Measurements from ENCODE around the gene VAMP2. TPM values are rescaled to one million over a fixed set of nuclear protein-coding genes. Genes with fewer than 3 reads are reported as not detected.

The VAMP2 gene
- total and polyA plus RNA-seq, 4 donors, result 33.9 to 76.2 (median 45.8) TPM

GRCh38 chr17:8140065-8141029 is 22.4 kb downstream of the VAMP2 start:
- H3K27ac ChIP-seq (ENCODE audit: low read depth in 1 of 2, low read length in 1 of 2), result peak overlapping the region; percentile 17 to 46
- 65 to 76% methylated on average over 18 of the region's 18 CpGs for WGBS, 2 donors
- no peak overlapping the region for H3K9ac ChIP-seq (ENCODE audit: insufficient read depth in 1 of 2, low read length in 2 of 2)
- DNase-seq (no peak), ATAC-seq (ENCODE audit: insufficient read depth, low FRiP score) (no peak)
- no peak overlapping the region for H3K4me3 ChIP-seq
- H3K4me1 ChIP-seq (ENCODE audit: control insufficient read depth in 5 of 5, insufficient read depth in 5 of 5, low read length in 5 of 5), result peaks cover 0 to 11% (median 2%) of the 10 kb centered on the region in 5 donors
- peaks cover 20 to 53% (median 36%) of the 10 kb centered on the region in 4 donors for H3K36me3 ChIP-seq (ENCODE audit: control insufficient read depth in 4 of 4, insufficient read depth in 4 of 4, low read length in 4 of 4)
- no peaks in the 10 kb centered on the region for H3K27me3 ChIP-seq (ENCODE audit: control insufficient read depth in 3 of 3, insufficient read depth in 3 of 3, low read length in 2 of 3)
- no peaks in the 10 kb centered on the region for H3K9me3 ChIP-seq (ENCODE audit: control insufficient read depth in 4 of 4, insufficient read depth in 3 of 4, low read length in 3 of 4)
- no peak for TF ChIP-seq CTCF (IDR thresholded peaks at IDR 0.05; ENCODE audit: control extremely low read depth, extremely low read depth)

- no peaks in the 10 kb centered on the region for H3K9me3 ChIP-seq (ENCODE audit: control insufficient read depth in 4 of 4, insufficient read depth in 3 of 4, low read length in 3 of 4)
- peak; percentile 99 to 100 (median 99) for DNase-seq
- ATAC-seq (ENCODE audit: insufficient read depth, low FRiP score), result peak; percentile 93
- peaks cover 0 to 11% (median 2%) of the 10 kb centered on the region in 5 donors for H3K4me1 ChIP-seq (ENCODE audit: control insufficient read depth in 5 of 5, insufficient read depth in 5 of 5, low read length in 5 of 5)
- peak overlapping the region in 1 of 2 donors; percentile 96 for H3K9ac ChIP-seq (ENCODE audit: insufficient read depth in 1 of 2, low read length in 2 of 2)
- peaks cover 13 to 40% (median 27%) of the 10 kb centered on the region in 4 donors for H3K36me3 ChIP-seq (ENCODE audit: control insufficient read depth in 4 of 4, insufficient read depth in 4 of 4, low read length in 4 of 4)
- peak overlapping the region; percentile 54 to 85 for H3K27ac ChIP-seq (ENCODE audit: low read depth in 1 of 2, low read length in 1 of 2)
- 0 to 1% methylated on average over 42 to 46 of the region's 46 CpGs for WGBS, 2 donors
- TF ChIP-seq CTCF (IDR thresholded peaks at IDR 0.05; ENCODE audit: control extremely low read depth, extremely low read depth), result peak; percentile 73
- H3K4me3 ChIP-seq, result no peak overlapping the region
- H3K27me3 ChIP-seq (ENCODE audit: control insufficient read depth in 3 of 3, insufficient read depth in 3 of 3, low read length in 2 of 3), result no peaks in the 10 kb centered on the region
These were observed 23.9 kb downstream of the VAMP2 start for GRCh38 chr17:8138672-8139371.

- Histone ChIP-seq H3K9me3 (ENCODE audit: control insufficient read depth in 4 of 4, insufficient read depth in 3 of 4, low read length in 3 of 4) (no peaks in the 10 kb centered on the region), H3K9ac (ENCODE audit: insufficient read depth in 1 of 2, low read length in 2 of 2) (peak overlapping the region in 1 of 2 donors; percentile 96), H3K4me1 (ENCODE audit: control insufficient read depth in 5 of 5, insufficient read depth in 5 of 5, low read length in 5 of 5) (peaks cover 0 to 11% (median 2%) of the 10 kb centered on the region in 5 donors), H3K27ac (ENCODE audit: low read depth in 1 of 2, low read length in 1 of 2) (peak overlapping the region in 1 of 2 donors; percentile 85), H3K4me3 (no peak overlapping the region), H3K27me3 (ENCODE audit: control insufficient read depth in 3 of 3, insufficient read depth in 3 of 3, low read length in 2 of 3) (no peaks in the 10 kb centered on the region), H3K36me3 (ENCODE audit: control insufficient read depth in 4 of 4, insufficient read depth in 4 of 4, low read length in 4 of 4) (peaks cover 13 to 35% (median 23%) of the 10 kb centered on the region in 4 donors)
- ATAC-seq (ENCODE audit: insufficient read depth, low FRiP score), result no peak
- 1 to 2% methylated on average over 7 of the region's 7 CpGs for WGBS, 2 donors
- no peak for DNase-seq
- TF ChIP-seq CTCF (IDR thresholded peaks at IDR 0.05; ENCODE audit: control extremely low read depth, extremely low read depth), result no peak
These were observed 24.4 kb downstream of the VAMP2 start for GRCh38 chr17:8138374-8138671.
